Stimulated activated CD8-positive, alpha-beta memory T cell treated with anti-CD3 and anti-CD28 coated beads, Interleukin-4, amount 100 ng/mL, for 48 hours (primary cell): ENCODE data around the gene P2RY4.
"Not testable (repeated sequence)": the region's sequence is repeated elsewhere in the genome, so short reads cannot be mapped to it uniquely, and the experiment has no call there.

Experiments used
- DNase-seq: peaks from one replicate; pipeline ENCODE4 v3.0.0-alpha.2; 2020

The P2RY4 gene

DNA sequence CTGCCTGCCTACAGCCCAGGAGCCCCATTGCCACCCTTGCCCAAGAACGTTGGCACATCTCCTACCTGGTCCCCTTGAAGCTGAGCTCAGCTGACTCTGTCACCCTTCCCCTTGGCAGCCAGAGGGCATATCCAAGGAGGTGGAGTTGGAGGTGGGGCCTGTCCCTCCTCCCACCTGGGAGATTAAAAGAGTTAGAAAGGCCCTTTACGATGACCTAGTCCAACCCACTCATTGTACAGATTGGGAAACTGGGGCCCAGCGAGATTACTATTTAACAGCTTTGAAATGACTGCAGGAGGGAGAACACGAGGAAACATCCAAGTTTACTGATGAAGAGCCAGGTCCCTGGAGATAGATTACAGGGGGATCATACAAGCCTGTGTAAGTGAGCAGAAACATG is at the start of gene P2RY4:
Gene P2RY4, minus strand, starts transcription at position 101 of the 400 bp plus-strand sequence. CDS start 580 bp downstream, outside the sequence.
- no peak for DNase-seq

DNA sequence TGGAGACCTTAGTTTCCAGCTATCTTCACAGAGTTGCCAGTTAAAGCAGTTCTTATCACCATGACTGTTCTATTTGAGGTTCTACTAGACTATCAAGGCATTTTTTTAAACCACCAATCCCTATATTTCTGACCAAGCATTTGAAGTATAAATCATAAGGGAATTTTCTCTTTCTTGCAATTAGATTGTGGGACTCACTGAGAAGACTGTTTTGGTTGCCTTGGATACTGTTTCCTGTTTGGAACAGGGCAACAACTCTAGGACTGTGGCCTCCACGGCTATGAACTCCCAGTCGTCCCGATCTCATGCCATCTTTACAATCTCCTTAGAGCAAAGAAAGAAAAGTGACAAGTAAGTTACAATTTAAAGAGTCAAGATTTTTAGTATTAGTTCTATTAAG is 41.7 kb upstream of the P2RY4 start:
- DNase-seq = no peak

DNA sequence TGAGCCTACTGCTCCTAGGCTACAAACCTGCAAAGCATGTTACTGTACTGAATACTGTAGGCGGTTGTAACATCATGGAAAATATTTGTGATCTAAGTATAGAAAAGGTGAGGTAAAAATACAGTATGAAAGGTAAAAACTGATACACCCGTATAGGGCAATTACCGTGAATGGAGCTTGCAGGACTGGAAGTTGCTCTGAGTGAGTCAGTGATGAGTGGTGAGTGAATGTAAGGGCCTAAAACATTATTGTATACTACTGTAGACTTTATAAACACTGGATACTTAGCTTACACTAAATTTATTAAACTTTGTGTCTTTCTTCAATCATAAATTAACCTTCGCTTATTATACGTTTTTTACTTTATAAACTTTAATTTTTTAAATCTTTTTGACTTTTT is 33.6 kb upstream of the P2RY4 start:
- no peak for DNase-seq

DNA sequence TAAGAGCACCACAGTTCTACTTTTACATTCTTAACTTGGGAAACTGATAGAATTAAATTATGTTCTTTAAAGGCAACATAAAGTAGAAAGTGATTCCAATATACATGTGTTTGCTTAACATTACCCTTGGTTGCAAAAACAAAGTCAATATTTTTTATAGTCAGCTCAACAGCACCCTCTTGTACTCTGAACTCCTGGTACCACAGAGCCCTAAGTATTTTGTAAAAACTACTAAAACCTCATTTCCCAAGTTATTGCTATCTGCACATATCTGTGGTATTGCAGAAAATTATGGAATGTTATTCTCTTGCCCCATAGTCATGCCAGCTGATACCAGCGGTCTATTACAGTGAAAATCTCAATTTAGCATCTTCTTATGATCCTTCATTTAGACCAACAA is 32.8 kb upstream of the P2RY4 start:
- DNase-seq = no peak

DNA sequence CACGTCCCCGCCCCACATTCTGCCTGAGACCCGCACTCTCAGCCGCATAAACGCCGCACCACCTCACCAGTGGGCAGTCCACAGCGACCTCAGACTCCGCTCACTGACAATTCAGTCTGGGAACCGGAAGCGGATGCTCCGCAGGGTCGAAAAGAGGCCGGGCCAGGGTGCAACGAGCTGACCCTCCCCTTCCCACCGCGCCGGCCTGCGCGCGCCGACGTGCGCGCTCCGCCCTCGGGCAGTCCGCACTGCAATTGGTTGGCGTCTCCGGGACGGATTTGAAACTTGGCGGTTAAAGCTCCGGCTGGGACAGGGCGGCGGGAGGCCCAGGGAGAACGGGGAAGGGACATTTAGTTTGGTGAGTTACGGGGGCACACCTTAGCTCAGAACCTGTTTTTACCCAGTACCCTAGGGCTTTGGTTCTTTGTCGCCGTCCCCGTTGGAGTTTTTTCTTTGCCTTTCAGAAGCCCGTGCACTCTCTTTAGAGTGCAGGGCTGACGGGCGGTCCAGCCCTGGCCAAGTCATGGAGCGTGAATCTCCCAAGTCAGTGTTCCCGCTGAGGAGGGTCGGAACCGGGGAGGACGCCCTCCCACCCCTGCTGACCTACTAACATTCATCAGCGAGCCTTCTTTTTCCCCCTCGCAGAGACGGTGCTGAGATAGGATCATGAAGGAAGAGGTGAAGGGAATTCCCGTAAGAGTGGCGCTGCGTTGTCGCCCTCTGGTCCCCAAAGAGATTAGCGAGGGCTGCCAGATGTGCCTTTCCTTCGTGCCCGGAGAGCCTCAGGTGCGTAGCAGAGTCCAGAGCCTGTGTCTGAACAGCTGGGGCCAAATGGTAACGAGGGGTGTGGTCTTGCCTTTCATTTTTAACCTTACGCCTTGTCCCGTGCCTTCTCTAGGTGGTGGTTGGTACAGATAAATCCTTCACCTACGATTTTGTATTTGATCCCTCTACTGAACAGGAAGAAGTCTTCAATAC is 30.1 kb upstream of the P2RY4 start, which contains the start of the genes KIF4A and PDZD11:
Gene KIF4A, plus strand, starts transcription at position 312 of the 978 bp plus-strand sequence. Its CDS starts 355 bp downstream, at position 667.
Gene PDZD11, minus strand, starts transcription at position 135 of the 978 bp plus-strand sequence. CDS start 586 bp downstream, outside the sequence.
- peak; percentile 83 for DNase-seq

DNA sequence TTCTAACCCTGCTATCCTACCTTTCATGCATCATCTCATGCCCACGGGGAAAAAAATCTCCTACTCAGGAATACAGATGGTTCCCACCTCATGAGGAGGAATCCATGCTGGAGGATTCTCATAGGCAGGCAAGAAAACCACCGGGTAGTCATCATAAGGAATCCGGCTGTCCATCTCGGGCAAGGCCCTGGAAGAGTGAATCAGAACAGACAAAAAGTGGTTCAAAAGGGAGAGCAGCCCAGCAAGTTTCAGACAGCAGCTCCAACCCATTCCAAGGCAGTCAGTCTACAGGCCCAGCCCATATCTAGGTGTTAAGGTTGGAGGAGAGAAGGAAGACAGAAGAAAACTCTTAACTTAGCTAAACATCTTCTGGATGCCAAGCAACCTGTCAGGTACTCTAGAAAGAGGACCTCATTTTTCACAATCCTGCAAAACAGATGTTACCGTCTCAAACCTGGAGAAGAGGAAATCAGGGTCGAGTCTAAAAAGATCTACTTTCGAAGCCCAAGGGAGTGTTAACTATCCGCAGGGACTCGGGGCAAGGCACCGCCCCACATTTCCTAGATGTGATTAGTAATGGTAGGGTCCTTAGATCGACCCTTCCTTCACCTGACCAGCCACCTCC is 29.3 kb upstream of the P2RY4 start:
- DNase-seq = no peak

DNA sequence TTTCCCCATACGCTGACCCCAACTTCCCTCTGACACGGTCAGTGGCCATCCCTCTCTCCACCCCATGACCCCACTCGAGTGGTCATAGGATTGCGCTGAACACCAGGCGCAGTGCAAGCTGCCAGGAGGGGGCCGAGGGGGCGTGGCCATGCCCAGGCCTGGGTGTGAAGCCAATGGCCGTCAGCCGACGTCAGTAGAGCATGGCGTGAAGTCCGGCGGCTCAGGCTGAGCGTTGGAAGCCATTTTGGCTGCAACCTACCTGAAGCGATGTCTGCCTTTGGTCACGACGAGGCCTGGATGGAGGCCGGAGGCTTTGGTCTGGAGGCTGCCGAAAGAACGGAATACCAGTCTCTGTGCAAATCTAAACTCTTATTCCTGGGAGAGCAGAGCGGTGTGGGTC is 21.9 kb upstream of the P2RY4 start, which contains the start of gene RAB41:
Gene RAB41, plus strand, starts transcription at position 222 of the 400 bp plus-strand sequence. Its CDS starts 46 bp downstream, at position 268.
- DNase-seq = no peak

DNA sequence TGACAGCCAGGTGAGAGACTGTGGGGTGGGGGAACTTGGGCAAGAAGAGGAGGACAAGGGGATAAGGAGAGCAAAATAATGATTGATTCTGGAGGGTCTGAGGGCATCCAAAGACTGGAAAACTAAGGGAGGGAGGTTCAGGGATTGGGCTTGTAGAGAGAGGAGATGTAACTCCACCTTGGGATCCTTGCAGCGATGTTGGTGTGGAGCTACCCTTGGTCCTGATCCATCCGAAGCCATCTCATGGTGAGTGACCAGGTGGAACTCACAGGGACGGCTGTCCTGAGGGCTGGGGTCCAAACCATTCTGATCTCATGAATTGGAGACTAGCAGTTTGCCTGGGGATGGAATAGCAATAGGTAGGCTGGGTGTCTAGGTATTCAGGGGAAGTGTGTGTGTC is 20.6 kb upstream of the P2RY4 start:
- DNase-seq = no peak

DNA sequence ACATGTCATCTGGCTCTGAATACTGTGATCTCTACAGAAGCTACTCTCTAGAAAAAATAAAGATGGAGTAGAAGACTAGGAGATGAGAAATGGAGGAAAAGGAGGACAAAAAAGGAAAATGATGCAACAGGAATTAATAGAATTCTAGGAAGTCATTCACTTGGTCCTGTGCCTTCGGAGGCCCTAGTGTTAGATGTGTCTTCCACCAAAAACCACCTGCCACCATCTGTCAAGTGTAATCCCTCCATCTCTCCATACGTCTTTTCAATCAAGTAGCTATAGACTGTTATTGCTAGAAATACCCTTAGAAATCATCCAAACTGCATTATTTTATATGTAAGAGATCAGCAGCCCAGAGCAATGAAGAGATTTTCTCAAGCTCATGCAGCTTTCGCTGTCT is 19.1 kb upstream of the P2RY4 start:
- no peak for DNase-seq

DNA sequence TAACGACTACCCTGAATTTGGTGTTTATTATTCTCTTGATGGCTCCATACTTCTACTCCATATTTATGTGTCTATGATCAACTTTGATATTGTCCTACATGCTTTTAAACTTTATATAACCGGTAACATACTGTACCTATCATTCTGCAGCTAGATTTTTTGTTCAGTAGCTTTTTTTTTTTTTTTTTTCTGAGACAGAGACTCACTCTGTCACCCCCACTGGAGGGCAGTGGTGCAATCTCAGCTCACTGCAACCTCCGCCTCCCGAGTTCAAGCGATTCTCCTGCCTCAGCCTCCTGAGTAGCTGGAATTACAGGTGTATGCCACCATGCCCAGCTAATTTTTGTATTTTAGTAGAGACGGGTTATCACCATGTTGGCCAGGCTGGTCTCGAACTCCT is 14.0 kb upstream of the P2RY4 start:
- not testable (repeated sequence) for DNase-seq

DNA sequence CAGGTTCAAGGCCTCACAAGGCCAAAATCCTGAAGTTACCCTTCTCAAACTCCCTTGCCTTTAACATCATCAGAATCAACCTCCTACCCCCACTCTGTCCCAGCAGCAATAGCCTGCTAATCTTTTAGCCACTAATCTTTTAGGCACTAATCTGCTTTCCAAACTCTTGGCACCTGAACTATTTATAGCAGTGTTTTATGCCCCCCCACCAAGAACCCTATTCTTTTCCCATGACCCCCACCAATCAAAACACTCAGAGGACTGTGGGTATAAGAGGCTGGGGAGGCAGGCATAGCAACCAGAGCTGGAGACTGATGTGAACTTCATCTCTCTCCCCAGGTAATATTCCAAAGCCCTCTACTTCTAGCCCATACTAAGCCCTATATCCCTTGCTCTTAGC is 8.0 kb upstream of the P2RY4 start, which contains the start of gene ARR3:
Gene ARR3, plus strand, starts transcription at position 301 of the 400 bp plus-strand sequence. CDS start 1,052 bp downstream, outside the sequence.
- no peak for DNase-seq

DNA sequence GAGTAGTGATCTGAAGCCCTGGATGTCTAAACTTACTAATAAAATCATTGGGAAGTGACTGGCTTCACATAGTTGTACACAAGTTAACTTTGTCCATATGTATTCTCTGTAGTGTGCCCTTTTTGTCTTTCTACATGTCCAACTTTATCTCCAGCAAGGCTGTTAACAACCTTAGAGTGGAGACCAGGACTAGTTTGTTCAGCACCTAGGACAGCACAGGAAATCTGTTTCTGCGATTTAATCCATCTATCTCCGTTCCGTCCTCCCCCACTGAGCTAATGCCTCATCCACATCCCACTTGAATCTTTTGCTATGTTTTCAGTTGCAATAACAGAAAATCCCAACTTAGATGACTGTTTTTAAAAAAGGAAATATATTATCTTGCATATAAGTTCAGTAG is 4.8 kb upstream of the P2RY4 start:
- no peak for DNase-seq

DNA sequence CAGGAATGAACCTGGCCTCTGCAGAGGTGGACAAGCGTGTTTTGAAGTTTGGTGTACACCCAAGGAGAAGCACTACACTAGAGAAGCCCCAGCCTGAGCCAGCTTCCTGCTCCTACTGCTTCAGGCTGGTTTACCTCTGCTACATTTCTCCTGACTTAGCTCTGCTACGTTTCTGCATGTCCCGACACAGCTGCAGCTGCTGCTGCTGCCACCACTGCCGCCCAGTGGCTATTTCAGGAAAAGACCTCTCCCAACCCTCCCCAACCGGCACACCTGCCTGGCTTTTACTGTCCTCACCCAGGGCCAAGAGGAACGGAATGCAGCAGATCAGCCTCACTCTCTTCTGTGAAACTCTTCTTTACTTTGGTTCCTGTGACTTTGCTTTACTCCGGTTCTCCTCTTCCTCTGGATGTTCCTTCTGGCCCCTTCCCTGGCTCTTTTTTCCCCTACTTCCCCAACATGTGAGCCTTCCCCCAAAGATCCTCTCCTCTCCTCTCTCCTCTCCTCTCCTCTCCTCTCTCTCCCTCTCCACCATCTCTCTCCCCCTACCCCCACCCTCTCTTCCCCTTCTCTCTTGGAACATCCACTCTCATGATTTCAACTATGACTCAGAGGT is 3.1 kb upstream of the P2RY4 start:
- DNase-seq = peak; percentile 56

DNA sequence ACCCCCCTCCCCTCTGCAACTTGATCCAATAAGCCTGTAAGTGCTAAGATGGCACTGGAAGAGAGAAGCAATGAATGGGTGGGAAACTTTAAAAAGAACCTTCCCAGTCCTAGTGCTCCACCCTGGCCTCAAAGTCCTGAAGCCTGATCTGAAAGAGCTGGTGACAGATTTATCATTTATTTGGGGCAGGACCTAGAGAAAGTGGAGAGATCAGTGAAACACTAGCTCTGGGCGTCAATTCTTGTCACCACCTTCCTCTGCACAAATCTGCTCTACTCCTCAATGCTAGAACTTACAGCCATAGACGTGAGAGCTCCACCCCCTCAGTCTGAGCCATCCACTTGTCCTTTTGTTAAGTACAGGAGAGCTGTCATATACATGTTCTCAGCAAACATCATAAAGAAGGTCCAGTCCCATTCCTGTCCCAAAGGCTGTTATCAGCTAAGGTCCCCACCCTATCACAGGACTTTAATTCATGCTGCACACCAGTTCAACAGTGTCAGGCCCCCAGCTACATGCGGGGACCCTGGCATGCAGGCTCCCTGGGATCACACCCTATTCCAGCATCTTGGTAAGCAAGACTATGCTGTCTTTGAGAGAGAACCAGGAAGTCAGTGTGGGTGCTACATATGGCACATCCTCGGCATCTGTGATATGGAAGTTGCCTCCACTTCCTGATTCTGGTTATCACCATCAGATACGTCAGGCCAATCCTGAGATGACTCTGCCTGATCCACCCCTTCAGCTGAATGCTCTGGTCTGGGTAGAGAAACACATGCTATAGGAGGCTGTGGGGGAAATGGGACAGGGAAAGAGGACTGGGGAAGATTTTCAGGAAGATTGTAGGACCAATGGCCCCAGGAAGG is 2.3 kb downstream of the P2RY4 start:
- no peak for DNase-seq

DNA sequence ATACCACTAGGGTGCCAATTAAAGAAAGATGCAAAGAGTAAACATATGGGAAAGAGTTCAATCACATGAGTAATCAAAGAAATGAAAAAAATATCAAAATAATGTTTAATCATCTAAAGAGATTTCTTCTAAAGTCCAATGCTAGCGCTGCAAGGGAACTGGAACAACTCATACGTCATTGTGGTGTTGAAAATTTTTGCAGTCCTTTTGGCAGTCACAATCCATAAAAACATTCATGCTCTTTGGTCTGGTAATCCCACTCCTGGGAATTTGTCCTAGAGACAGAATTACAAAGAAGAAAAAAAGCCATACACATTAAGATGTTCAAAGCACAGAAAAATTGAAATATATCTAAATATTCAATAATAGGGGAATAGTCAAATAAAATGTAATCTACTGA is 4.6 kb downstream of the P2RY4 start:
- no peak for DNase-seq

DNA sequence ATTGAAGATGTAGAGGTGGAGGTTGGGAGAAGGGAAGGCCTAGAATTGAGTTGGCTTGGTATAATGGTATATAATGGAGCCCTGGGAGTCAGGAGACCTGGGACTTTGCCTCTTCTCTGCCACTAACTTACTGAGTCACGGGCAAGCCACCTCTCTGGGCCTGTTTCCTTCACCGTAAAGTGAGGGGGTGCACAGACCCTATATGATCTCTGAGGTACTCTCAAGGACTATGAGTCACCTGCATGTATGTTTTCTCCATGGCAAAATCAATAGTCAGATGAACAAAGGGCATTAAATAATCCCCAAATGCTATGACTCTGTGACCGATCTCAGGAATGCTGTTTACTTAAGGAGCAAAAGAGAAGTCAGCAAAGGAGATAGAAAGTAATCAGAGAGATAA is 5.1 kb downstream of the P2RY4 start:
- no peak for DNase-seq

DNA sequence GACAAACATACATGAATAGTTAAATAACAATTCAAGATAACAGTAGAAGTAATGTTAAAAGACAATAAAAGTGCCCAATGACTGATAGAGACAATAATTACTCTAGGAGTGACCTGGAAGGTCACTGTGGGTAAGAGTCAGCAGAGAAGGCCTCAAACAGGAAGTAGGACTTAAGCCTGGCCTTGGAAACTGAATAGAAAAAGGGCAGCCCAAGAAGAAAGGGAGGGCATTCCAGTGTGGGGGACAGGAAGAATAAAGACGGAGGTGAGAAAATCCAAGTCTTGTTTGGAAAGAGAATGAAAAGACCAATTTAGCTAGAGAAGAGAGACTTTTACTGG is 6.0 kb downstream of the P2RY4 start:
- DNase-seq = no peak

DNA sequence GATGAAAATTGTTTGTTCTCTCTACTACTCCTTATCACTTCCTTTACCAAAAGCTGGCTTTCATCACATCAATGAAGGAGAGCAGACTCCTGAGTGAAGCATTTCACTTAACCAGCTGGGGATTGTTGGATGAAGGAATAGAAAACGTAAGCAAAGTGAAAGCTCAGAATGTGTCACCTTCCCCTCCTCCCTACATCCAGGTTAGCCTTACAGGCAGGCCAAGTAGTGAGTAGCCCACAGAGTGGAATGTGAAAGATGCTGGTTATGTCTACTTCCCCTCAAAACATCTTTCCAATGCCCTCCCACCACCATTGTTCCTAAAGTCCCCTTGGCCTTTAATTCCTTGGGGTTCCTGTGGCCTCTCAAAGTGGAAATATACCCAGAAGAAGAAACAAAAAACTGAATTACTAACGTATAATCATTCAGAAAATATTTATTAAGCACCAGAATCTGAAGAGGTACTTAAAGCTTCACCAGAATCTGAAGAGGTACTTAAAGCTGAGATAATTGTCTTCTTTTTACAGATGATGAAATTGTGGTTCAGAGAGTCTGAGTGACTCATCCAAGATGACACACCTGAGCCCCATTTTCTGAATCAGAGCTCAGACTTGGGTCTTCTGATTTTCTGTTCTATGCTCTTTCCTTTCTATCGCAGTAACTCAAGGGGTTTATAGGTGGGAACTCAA is 6.5 kb downstream of the P2RY4 start:
- DNase-seq = no peak

DNA sequence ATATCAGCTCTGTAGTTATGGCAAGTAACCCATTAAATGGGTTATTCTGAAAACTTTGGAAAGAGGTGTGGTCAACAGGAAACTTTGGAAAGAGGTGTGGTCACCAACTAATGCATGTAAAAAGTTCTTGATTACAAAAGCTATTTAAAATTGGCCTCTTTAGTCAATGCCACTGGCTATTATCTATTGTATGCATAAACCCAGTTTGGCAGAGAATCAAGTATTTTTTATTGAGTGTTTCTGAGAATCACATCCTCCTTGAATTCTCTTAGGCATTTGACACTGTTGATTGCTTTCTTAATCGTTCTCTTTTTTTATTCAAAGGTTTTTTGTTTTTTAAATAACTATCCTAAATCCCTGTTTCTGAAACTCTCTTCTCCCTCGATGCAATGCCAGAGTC is 7.5 kb downstream of the P2RY4 start:
- DNase-seq = no peak

DNA sequence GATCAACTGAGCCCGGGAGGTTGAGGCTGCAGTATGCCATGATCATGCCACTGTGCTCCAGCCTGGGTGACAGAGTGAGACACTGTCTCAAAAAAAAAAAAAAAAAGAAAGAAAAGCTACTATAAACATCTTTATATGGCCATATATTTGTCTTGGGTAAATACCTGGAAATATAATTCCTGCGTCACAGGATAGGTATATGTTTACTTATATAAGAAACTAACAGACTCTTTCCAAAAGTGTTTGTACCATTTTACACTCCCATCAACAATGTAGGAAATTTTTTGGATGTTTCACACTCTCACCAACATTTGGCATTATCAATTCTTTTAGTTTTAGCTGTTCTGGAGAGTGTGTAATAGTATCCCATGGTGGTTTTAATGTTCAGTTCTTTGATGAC is 12.8 kb downstream of the P2RY4 start:
- no peak for DNase-seq

DNA sequence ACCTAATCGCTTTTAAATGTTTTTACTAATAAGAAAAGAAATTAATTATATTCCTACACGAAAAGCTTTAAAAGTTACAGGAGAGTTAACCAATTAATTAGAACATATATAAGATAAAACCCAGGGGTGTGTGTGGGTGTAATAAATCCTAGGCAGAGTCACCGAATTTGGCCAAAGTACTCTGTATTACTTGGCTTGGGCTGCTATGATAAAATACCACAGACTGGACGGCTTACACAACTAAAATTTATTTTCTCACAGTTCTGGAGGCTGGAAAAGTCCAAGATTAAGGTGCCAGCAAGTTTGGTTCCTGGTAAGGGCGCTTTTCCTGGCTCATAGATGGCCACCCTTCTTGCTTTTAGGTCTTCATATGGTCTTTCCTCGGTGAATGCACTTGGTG is 15.1 kb downstream of the P2RY4 start:
- no peak for DNase-seq

DNA sequence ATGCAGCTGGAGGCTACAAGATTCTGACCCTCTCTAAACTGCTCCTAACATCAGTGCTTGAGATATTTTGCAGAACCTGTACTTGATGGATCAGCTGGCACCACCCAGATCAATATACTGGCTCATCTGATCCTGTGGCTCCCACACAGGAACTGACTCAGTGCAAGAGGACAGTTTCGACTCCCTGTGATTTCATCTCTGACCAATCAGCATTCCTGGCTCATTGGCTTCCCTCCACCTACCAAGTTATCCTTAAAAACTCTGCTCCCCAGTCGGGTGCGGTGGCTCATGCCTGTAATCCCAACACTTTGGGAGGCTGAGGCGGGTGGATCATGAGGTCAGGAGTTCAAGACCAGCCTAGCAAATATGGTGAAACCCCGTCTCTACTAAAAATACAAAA is 16.4 kb downstream of the P2RY4 start:
- DNase-seq = not testable (repeated sequence)
